GM12878 (cell line): Measurements from ENCODE around the gene CANT1.

Experiments used
- CEBPB ChIP-seq, 2 experiments: fragments of 150-350 bp in 1 of 2; IDR thresholded peaks; 2 replicates each; pipeline ENCODE4 v1.6.1; 2012 to 2014; ENCODE audit warnings: low read depth in 2 of 2, low read length in 2 of 2, borderline replicate concordance in 1 of 2, inconsistent platforms in 1 of 2
- CEBPZ ChIP-seq: fragments of 150-350 bp; IDR thresholded peaks from 2 replicates; pipeline ENCODE4 v1.6.1; 2016; ENCODE audit warnings: low read depth, low read length
- CTCF ChIP-seq, 3 experiments: IDR thresholded peaks in 2 of 3; conservative IDR thresholded peaks in 1 of 3; 2 replicates each; pipeline ENCODE4 v1.5.1; 2011; ENCODE audit warnings: low read depth in 3 of 3, low read length in 3 of 3, mild to moderate bottlenecking in 3 of 3, control low read depth in 2 of 3, moderate library complexity in 2 of 3, inconsistent platforms in 1 of 3, mixed read lengths in 1 of 3; ENCODE audit not compliant: control insufficient read depth in 2 of 3, insufficient read depth in 1 of 3; ENCODE audit errors: extremely low read depth in 1 of 3
- EED ChIP-seq: sonication (generic); IDR thresholded peaks from 2 replicates; pipeline ENCODE4 v1.6.1; 2016; ENCODE audit warnings: antibody characterized with exemption, low read depth
- POLR2AphosphoS5 ChIP-seq: IDR thresholded peaks from 2 replicates; pipeline ENCODE4 v1.6.1; 2011; ENCODE audit warnings: mild to moderate bottlenecking, low read length, inconsistent platforms
- RAD21 ChIP-seq: IDR thresholded peaks from 2 replicates; pipeline ENCODE4 v1.6.1; 2011; ENCODE audit warnings: mild to moderate bottlenecking, low read depth, low read length, moderate library complexity; ENCODE audit not compliant: insufficient read depth
- RELA ChIP-seq: fragments of 450-650 bp; IDR thresholded peaks from 2 replicates; pipeline ENCODE4 v1.8.0; 2014; ENCODE audit warnings: borderline replicate concordance; ENCODE audit not compliant: partially characterized antibody
- SIN3A ChIP-seq: IDR thresholded peaks from 2 replicates; pipeline ENCODE4 v1.6.1; 2012; ENCODE audit warnings: low read depth, low read length, improper control_type of control experiment
- TARDBP ChIP-seq: IDR thresholded peaks from 2 replicates; pipeline ENCODE4 v1.6.1; 2016; ENCODE audit warnings: borderline replicate concordance

GRCh38 chr17:78991906-78992532 is 17.5 kb downstream of the CANT1 start:
- TF ChIP-seq CTCF (IDR thresholded peaks at IDR 0.05 in 2 of 3, conservative IDR thresholded peaks at IDR 0.05 in 1 of 3; ENCODE audit: control insufficient read depth in 2 of 3, extremely low read depth in 1 of 3, insufficient read depth in 1 of 3, low read depth in 3 of 3, low read length in 3 of 3), result no peak
- TF ChIP-seq POLR2AphosphoS5, result no peak
- TF ChIP-seq EED, result no peak
- no peak for TF ChIP-seq SIN3A
- no peak for TF ChIP-seq CEBPZ
- no peak for TF ChIP-seq RAD21
- TF ChIP-seq CEBPB (IDR thresholded peaks at IDR 0.05; ENCODE audit: borderline replicate concordance in 1 of 2, low read depth in 2 of 2, low read length in 2 of 2), result no peak
- no peak for TF ChIP-seq RELA
- no peak for TF ChIP-seq TARDBP
